Prostate gland (tissue), 2 donors: ENCODE measurements around the gene OR1N1. TPM values are rescaled to one million over a fixed set of nuclear protein-coding genes. Genes with fewer than 3 reads are reported as not detected.

Source experiments
- DNase-seq: peaks from one replicate; pipeline ENCODE4 v3.0.0-alpha.2; 2019; ENCODE audit warnings: low spot score
- H3K27ac ChIP-seq, 2 donors: fragments of 200-600 bp; sonication (generic); 2 replicates each; pipeline ENCODE4 v1.5.1; 2017 to 2019
- H3K27me3 ChIP-seq: fragments of 200-600 bp; sonication (generic); replicated peaks from 2 replicates; pipeline ENCODE4 v1.5.1; 2019; ENCODE audit not compliant: insufficient read depth
- H3K36me3 ChIP-seq, 2 donors: fragments of 200-600 bp; sonication (generic); 1 replicate in 1 of 2; 2 replicates in 1 of 2; pipeline versions ENCODE4 v1.5.1 to v1.8.1; 2017 to 2019
- H3K4me1 ChIP-seq: fragments of 200-600 bp; sonication (generic); replicated peaks from 2 replicates; pipeline ENCODE4 v1.5.1; 2019
- H3K4me3 ChIP-seq, 2 donors: fragments of 200-600 bp; sonication (generic); 2 replicates each; pipeline ENCODE4 v1.5.1; 2017 to 2019
- H3K9me3 ChIP-seq: fragments of 200-600 bp; sonication (generic); 2 replicates; pipeline ENCODE4 v1.5.1; 2017
- POLR2A ChIP-seq: fragments of 450-650 bp; IDR thresholded peaks from one replicate; pipeline ENCODE4 v1.6.1; 2016; ENCODE audit warnings: antibody characterized with exemption, mild to moderate bottlenecking
- POLR2AphosphoS5 ChIP-seq: sonication (generic); formaldehyde crosslinking; IDR thresholded peaks from one replicate; pipeline ENCODE4 v1.6.1; 2017; ENCODE audit warnings: antibody characterized with exemption
- WGBS: methylation state at CpG from one replicate; pipeline ENCODE4 v1.1.5; 2018; 5-methylcytosine and 5-hydroxymethylcytosine counted together
- intact Hi-C: fragments of 100-400 bp; cut with DNase I; formaldehyde crosslinking; loops from one replicate; pipeline ENCODE4 v1.14.2; 2022
- total RNA-seq, 2 donors: library from RNA; depleted of rRNA; stranded (reverse); fragments of >200 nt; gene quantifications; one replicate each; pipeline ENCODE4 v1.1.0, GENCODE V29; 2016
- TF ChIP-seq, protein P1 (sequence below), 4 experiments: fragments of 200-600 bp in 2 of 4; fragments of 450-650 bp in 2 of 4; sonication (generic) in 2 of 4; IDR thresholded peaks; 1 replicate in 3 of 4; 2 replicates in 1 of 4; pipeline ENCODE4 v1.5.1; 2016 to 2019; ENCODE audit warnings: antibody characterized with exemption in 4 of 4, mild to moderate bottlenecking in 2 of 4, moderate library complexity in 2 of 4

Gene OR1N1
- not detected for total RNA-seq

DNA sequence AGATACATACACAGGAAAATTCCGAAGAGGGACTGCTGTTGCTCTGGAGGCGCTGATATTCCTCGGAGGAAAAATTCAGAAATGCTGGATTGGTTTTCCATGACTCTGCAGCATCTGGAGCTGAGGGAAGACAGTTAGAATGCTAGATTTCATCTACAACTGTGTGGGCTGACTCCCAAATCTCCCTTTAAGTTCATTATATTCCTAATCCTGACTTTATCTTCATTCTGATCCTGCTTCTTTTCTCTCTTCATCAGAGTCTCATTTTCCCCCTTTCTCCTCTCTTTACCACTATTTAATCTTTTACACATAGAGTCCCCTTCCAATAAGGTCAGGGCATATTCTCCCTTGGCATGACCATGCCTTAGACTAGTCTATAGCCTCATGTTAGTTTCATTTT lies at the start of gene OR1N1:
Gene OR1N1 (minus strand): TSS at position 101 of the 400 bp plus-strand sequence. CDS start 0 bp downstream, at position 101.
- TF ChIP-seq POLR2A, result no peak
- TF ChIP-seq, protein P1, sequence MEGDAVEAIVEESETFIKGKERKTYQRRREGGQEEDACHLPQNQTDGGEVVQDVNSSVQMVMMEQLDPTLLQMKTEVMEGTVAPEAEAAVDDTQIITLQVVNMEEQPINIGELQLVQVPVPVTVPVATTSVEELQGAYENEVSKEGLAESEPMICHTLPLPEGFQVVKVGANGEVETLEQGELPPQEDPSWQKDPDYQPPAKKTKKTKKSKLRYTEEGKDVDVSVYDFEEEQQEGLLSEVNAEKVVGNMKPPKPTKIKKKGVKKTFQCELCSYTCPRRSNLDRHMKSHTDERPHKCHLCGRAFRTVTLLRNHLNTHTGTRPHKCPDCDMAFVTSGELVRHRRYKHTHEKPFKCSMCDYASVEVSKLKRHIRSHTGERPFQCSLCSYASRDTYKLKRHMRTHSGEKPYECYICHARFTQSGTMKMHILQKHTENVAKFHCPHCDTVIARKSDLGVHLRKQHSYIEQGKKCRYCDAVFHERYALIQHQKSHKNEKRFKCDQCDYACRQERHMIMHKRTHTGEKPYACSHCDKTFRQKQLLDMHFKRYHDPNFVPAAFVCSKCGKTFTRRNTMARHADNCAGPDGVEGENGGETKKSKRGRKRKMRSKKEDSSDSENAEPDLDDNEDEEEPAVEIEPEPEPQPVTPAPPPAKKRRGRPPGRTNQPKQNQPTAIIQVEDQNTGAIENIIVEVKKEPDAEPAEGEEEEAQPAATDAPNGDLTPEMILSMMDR (IDR thresholded peaks at IDR 0.05), result no peak
- no peak for TF ChIP-seq POLR2AphosphoS5
- DNase-seq, result no peak
- WGBS, result 86% methylated on average over 3 of the region's 3 CpGs

DNA sequence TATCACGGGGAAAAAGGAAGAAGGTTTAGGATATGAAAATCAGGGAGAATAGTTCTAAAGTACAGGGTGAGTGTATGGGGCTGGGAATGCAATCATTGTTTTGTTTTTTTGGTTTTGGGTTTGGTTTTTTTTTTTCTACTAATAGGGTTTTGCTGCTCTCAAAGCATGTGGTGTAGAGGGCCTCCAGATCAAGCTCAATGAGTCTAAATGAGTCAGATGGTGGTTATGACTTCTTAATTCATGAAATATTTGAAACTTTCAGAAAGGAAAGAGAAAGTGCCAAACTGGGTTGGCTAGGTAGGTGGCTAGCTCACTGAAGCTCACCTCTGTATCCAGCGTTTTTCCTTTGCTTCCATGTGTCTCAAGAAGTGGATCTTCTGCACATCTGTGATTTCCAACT lies 45.4 kb upstream of the OR1N1 start:
- 70% methylated on average over 2 of the region's 2 CpGs for WGBS
- no peak for TF ChIP-seq POLR2A
- TF ChIP-seq, protein P1 (IDR thresholded peaks at IDR 0.05), result no peak
- TF ChIP-seq POLR2AphosphoS5, result no peak
- no peak overlapping the region for H3K27ac ChIP-seq
- no peaks in the 10 kb centered on the region for H3K36me3 ChIP-seq
- no peak overlapping the region for H3K4me3 ChIP-seq
- intact Hi-C loops, result no loop called here
- no peaks in the 10 kb centered on the region for H3K9me3 ChIP-seq
- DNase-seq, result no peak
- no peaks in the 10 kb centered on the region for H3K27me3 ChIP-seq
- no peaks in the 10 kb centered on the region for H3K4me1 ChIP-seq

More for the DNA sequence above, at the start of gene OR1N1:
- intact Hi-C loops, result no loop called here
- Histone ChIP-seq H3K36me3 (no peaks in the 10 kb centered on the region), H3K27me3 (no peaks in the 10 kb centered on the region), H3K4me3 (no peak within 1 kb of the TSS), H3K27ac (no peak within 1 kb of the TSS), H3K4me1 (no peaks in the 10 kb centered on the region), H3K9me3 (no peaks in the 10 kb centered on the region)

DNA sequence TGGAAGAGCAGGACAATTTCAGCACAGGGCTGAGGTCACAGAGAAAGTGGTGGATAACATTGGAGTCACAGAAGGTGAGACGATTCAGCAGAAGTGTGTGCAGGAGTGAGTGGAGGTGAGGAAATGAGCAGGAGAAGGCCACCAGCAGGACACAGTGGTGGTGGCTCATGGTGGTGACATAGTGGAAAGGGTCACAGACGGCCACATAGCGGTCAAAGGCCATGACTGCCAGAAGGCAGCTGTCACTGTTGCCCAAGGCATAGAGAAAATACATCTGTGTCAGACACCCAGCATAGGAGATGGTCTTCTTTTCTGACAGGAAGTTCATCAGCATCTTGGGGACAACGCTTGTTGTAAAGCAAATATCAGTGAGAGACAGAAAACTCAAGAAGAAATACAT lies 40.8 kb upstream of the OR1N1 start:
- H3K36me3 ChIP-seq, result no peaks in the 10 kb centered on the region
- no peaks in the 10 kb centered on the region for H3K9me3 ChIP-seq
- no peak overlapping the region for H3K27ac ChIP-seq
- no peak overlapping the region for H3K4me3 ChIP-seq
- 88% methylated on average over 4 of the region's 4 CpGs for WGBS
- no peak for DNase-seq
- no peaks in the 10 kb centered on the region for H3K27me3 ChIP-seq
- intact Hi-C loops, result no loop called here
- no peaks in the 10 kb centered on the region for H3K4me1 ChIP-seq
- TF ChIP-seq POLR2A, result no peak
- no peak for TF ChIP-seq POLR2AphosphoS5
- TF ChIP-seq, protein P1 (IDR thresholded peaks at IDR 0.05), result no peak

- no peak for DNase-seq
- Histone ChIP-seq H3K4me1 (no peaks in the 10 kb centered on the region), H3K36me3 (no peaks in the 10 kb centered on the region), H3K9me3 (no peaks in the 10 kb centered on the region), H3K27me3 (no peaks in the 10 kb centered on the region), H3K27ac (no peak overlapping the region), H3K4me3 (no peak overlapping the region)
- WGBS, result 58% methylated on average over 9 of the region's 9 CpGs
- TF ChIP-seq POLR2A (no peak), POLR2AphosphoS5 (no peak)
- TF ChIP-seq, protein P1 (IDR thresholded peaks at IDR 0.05), result no peak
- intact Hi-C loops, result no loop called here
Observed at GRCh38 chr9:122562134-122562760, 35.2 kb upstream of the OR1N1 start.

- WGBS, result 82% methylated on average over 4 of the region's 4 CpGs
- Histone ChIP-seq H3K27ac (no peak overlapping the region), H3K36me3 (no peaks in the 10 kb centered on the region), H3K4me1 (no peaks in the 10 kb centered on the region), H3K27me3 (no peaks in the 10 kb centered on the region), H3K9me3 (no peaks in the 10 kb centered on the region), H3K4me3 (no peak overlapping the region)
- TF ChIP-seq POLR2AphosphoS5 (no peak), POLR2A (no peak)
- TF ChIP-seq, protein P1 (IDR thresholded peaks at IDR 0.05), result no peak
- DNase-seq, result no peak
- intact Hi-C loops, result no loop called here
Observed at GRCh38 chr9:122561446-122561845, 34.4 kb upstream of the OR1N1 start.
